Activated T-helper 2 cell treated with anti-CD3 and anti-CD28 coated beads, Interferon-gamma antibody, Interleukin-2, Interleukin-4, amounts not matched to agents 10 μg/mL and 5 μg/mL and 100 μg/mL, durations not matched to agents 14 hours and 24 hours and 36 hours (primary cell): ENCODE results near the gene XYLT2. TPM values are rescaled to one million over a fixed set of nuclear protein-coding genes. Genes with fewer than 3 reads are reported as not detected.
A peak's percentile ranks its signal among the peaks of the same experiment; 100 is the strongest.
"Not testable (repeated sequence)": the region's sequence is repeated elsewhere in the genome, so short reads cannot be mapped to it uniquely, and the experiment has no call there.

Experiments
- DNase-seq: peaks from one replicate; pipeline ENCODE4 v3.0.0; 2021; ENCODE audit warnings: low spot score
- H3K27ac Mint-ChIP-seq: one replicate; pipeline ENCODE4 v1.8.0; 2021; ENCODE audit warnings: mixed read lengths
- H3K27me3 Mint-ChIP-seq: one replicate; pipeline ENCODE4 v1.8.0; 2021; ENCODE audit warnings: low read depth, mixed read lengths
- H3K36me3 Mint-ChIP-seq: one replicate; pipeline ENCODE4 v1.8.0; 2021; ENCODE audit warnings: low read depth, mixed read lengths
- H3K4me1 Mint-ChIP-seq: one replicate; pipeline ENCODE4 v1.8.0; 2021; ENCODE audit warnings: low read depth, mixed read lengths
- H3K4me3 Mint-ChIP-seq: one replicate; pipeline ENCODE4 v1.8.0; 2021; ENCODE audit warnings: low read depth, mild to moderate bottlenecking, moderate library complexity, mixed read lengths
- H3K9me3 Mint-ChIP-seq: one replicate; pipeline ENCODE4 v1.8.0; 2021; ENCODE audit warnings: mixed read lengths
- intact Hi-C: fragments of 100-400 bp; cut with micrococcal nuclease; formaldehyde crosslinking; loops from one replicate; pipeline ENCODE4 v1.15.1; 2023
- total RNA-seq: library from RNA; stranded (reverse); gene quantifications from 2 replicates; pipeline ENCODE4 v1.2.3, GENCODE V29; 2022

Gene XYLT2
- total RNA-seq, 1 donor from 2014 or later: 143 TPM

GRCh38 chr17:50311112-50311460, 34.8 kb upstream of the XYLT2 start:
- intact Hi-C loops: loop anchor here (1.0 kb wide), 2 partner anchors 9 to 16 kb away; no protein-coding TSS in a partner anchor
- no peak overlapping the region for H3K4me3 Mint-ChIP-seq
- no peaks in the 10 kb centered on the region for H3K9me3 Mint-ChIP-seq
- DNase-seq: no peak
- H3K27ac Mint-ChIP-seq: peak overlapping the region; percentile 99
- no peaks in the 10 kb centered on the region for H3K27me3 Mint-ChIP-seq
- H3K36me3 Mint-ChIP-seq: no peaks in the 10 kb centered on the region
- peaks cover 57% of the 10 kb centered on the region for H3K4me1 Mint-ChIP-seq

- Mint-ChIP-seq H3K4me1 (peaks cover 53% of the 10 kb centered on the region), H3K36me3 (no peaks in the 10 kb centered on the region), H3K27ac (peak overlapping the region; percentile 99), H3K27me3 (no peaks in the 10 kb centered on the region), H3K4me3 (no peak overlapping the region), H3K9me3 (no peaks in the 10 kb centered on the region)
- intact Hi-C loops: loop anchor here (1.0 kb wide), 2 partner anchors 9 to 16 kb away; no protein-coding TSS in a partner anchor
- no peak for DNase-seq
These were observed 34.4 kb upstream of the XYLT2 start for GRCh38 chr17:50311483-50311882.

GRCh38 chr17:50312308-50312707, 33.6 kb upstream of the XYLT2 start:
- H3K27ac Mint-ChIP-seq: peak overlapping the region; percentile 72
- no peaks in the 10 kb centered on the region for H3K9me3 Mint-ChIP-seq
- H3K4me1 Mint-ChIP-seq: peaks cover 50% of the 10 kb centered on the region
- H3K27me3 Mint-ChIP-seq: no peaks in the 10 kb centered on the region
- H3K4me3 Mint-ChIP-seq: no peak overlapping the region
- DNase-seq: no peak
- no peaks in the 10 kb centered on the region for H3K36me3 Mint-ChIP-seq
- intact Hi-C loops: no loop called here

- H3K4me3 Mint-ChIP-seq: no peak overlapping the region
- no peak for DNase-seq
- no peaks in the 10 kb centered on the region for H3K27me3 Mint-ChIP-seq
- H3K36me3 Mint-ChIP-seq: no peaks in the 10 kb centered on the region
- H3K4me1 Mint-ChIP-seq: peaks cover 32% of the 10 kb centered on the region
- no peaks in the 10 kb centered on the region for H3K9me3 Mint-ChIP-seq
- H3K27ac Mint-ChIP-seq: peak overlapping the region; percentile 66
- intact Hi-C loops: no loop called here
These were observed 31.4 kb upstream of the XYLT2 start for GRCh38 chr17:50314456-50315011.

- DNase-seq: no peak
- Mint-ChIP-seq H3K27ac (no peak overlapping the region), H3K4me1 (peaks cover 20% of the 10 kb centered on the region), H3K4me3 (no peak overlapping the region), H3K36me3 (no peaks in the 10 kb centered on the region), H3K27me3 (no peaks in the 10 kb centered on the region), H3K9me3 (no peaks in the 10 kb centered on the region)
- intact Hi-C loops: no loop called here
These were observed 29.8 kb upstream of the XYLT2 start for GRCh38 chr17:50316016-50316587.

- intact Hi-C loops, H3K36me3 Mint-ChIP-seq, H3K4me3 Mint-ChIP-seq, H3K27me3 Mint-ChIP-seq, H3K9me3 Mint-ChIP-seq, H3K27ac Mint-ChIP-seq, DNase-seq: not testable (repeated sequence)
- H3K4me1 Mint-ChIP-seq: peaks cover 14% of the 10 kb centered on the region
These were observed 29.3 kb upstream of the XYLT2 start for GRCh38 chr17:50316660-50317059.

- intact Hi-C loops: no loop called here
- peaks cover 12% of the 10 kb centered on the region for H3K4me1 Mint-ChIP-seq
- H3K27me3 Mint-ChIP-seq: no peaks in the 10 kb centered on the region
- no peak overlapping the region for H3K4me3 Mint-ChIP-seq
- H3K9me3 Mint-ChIP-seq: no peaks in the 10 kb centered on the region
- no peak for DNase-seq
- no peaks in the 10 kb centered on the region for H3K36me3 Mint-ChIP-seq
- H3K27ac Mint-ChIP-seq: no peak overlapping the region
These were observed 28.8 kb upstream of the XYLT2 start for GRCh38 chr17:50317121-50317520.

- intact Hi-C loops: no loop called here
- Mint-ChIP-seq H3K9me3 (no peaks in the 10 kb centered on the region), H3K36me3 (no peaks in the 10 kb centered on the region), H3K27me3 (no peaks in the 10 kb centered on the region), H3K4me3 (no peak overlapping the region), H3K27ac (peak overlapping the region; percentile 35), H3K4me1 (peaks cover 7% of the 10 kb centered on the region)
- DNase-seq: no peak
These were observed 27.2 kb upstream of the XYLT2 start for GRCh38 chr17:50318501-50319285.

- Mint-ChIP-seq H3K4me1 (peaks cover 8% of the 10 kb centered on the region), H3K27ac (peak overlapping the region; percentile 35), H3K4me3 (no peak overlapping the region), H3K27me3 (no peaks in the 10 kb centered on the region), H3K36me3 (no peaks in the 10 kb centered on the region), H3K9me3 (no peaks in the 10 kb centered on the region)
- intact Hi-C loops: no loop called here
- DNase-seq: no peak
These were observed 26.5 kb upstream of the XYLT2 start for GRCh38 chr17:50319306-50320004.

GRCh38 chr17:50322271-50322670, 23.7 kb upstream of the XYLT2 start:
- H3K27ac Mint-ChIP-seq: no peak overlapping the region
- H3K4me1 Mint-ChIP-seq: peaks cover 19% of the 10 kb centered on the region
- DNase-seq: no peak
- intact Hi-C loops: no loop called here
- H3K36me3 Mint-ChIP-seq: no peaks in the 10 kb centered on the region
- H3K4me3 Mint-ChIP-seq: no peak overlapping the region
- no peaks in the 10 kb centered on the region for H3K9me3 Mint-ChIP-seq
- no peaks in the 10 kb centered on the region for H3K27me3 Mint-ChIP-seq

GRCh38 chr17:50323060-50323459, 22.9 kb upstream of the XYLT2 start:
- Mint-ChIP-seq H3K4me3 (no peak overlapping the region), H3K27me3 (no peaks in the 10 kb centered on the region), H3K27ac (no peak overlapping the region), H3K4me1 (peaks cover 19% of the 10 kb centered on the region), H3K36me3 (no peaks in the 10 kb centered on the region), H3K9me3 (no peaks in the 10 kb centered on the region)
- intact Hi-C loops: no loop called here
- DNase-seq: no peak

- Mint-ChIP-seq H3K4me3 (no peak overlapping the region), H3K4me1 (peaks cover 33% of the 10 kb centered on the region), H3K36me3 (no peaks in the 10 kb centered on the region), H3K9me3 (no peaks in the 10 kb centered on the region), H3K27ac (peak overlapping the region; percentile 84), H3K27me3 (no peaks in the 10 kb centered on the region)
- intact Hi-C loops: no loop called here
- DNase-seq: no peak
These were observed 20.0 kb upstream of the XYLT2 start for GRCh38 chr17:50325906-50326305.
